ENCODE measurements around the gene L3MBTL2. TPM values are rescaled to one million over a fixed set of nuclear protein-coding genes. Genes with fewer than 3 reads are reported as not detected.

Gene L3MBTL2
- total RNA-seq, 1 experiment from 2014 or later = 24.7 TPM

DNA sequence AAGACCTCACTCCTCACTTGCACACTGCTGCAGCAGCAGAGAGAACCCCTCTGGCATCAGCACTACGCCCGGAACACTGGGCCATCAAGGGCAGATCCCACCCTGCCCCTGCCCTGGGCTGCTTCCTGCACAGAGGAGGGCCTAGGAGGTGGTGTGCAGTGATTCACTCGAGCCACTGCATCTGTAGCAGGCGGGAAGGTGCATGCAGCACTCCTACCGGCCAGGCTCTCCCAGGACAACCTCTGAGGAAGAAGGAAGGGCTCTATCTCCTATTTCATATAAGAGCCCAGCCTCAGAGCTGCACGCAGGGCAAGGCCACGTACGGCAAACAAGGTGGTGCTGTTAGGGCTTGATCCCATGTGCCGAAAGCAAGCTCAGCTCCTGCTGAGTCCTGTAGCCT, 66.7 kb downstream of the L3MBTL2 start:
- no peak overlapping the region for H3K9ac ChIP-seq (ENCODE audit: low read length)
- no TSS peak for BruUV-seq (replicated peaks)
- no peak overlapping the region for H3K4me3 ChIP-seq (replicated peaks in 1 of 2; ENCODE audit: low read depth in 1 of 2, low read length in 2 of 2)
- H3K4me1 ChIP-seq (ENCODE audit: control insufficient read depth in 1 of 2, insufficient read depth in 2 of 2, low read length in 2 of 2) = no peaks in the 10 kb centered on the region
- ChIA-PET POLR2A (no interaction called here), CTCF (no interaction called here), RAD21 (ENCODE audit: low non-redundant PET in 1 of 2, low total read pairs in 2 of 2, uncharacterized antibody in 2 of 2, unreplicated experiment in 2 of 2) (no interaction called here)
- H3K27ac ChIP-seq (ENCODE audit: low read depth, low read length) = no peak overlapping the region; the same call in 1 of the 2 replicates
- intact Hi-C loops (cut with micrococcal nuclease) = no loop called here
- no peaks in the 10 kb centered on the region for H4K20me1 ChIP-seq (ENCODE audit: insufficient read depth)
- H3K36me3 ChIP-seq (ENCODE audit: control insufficient read depth in 1 of 2, insufficient read depth in 2 of 2, low read length in 2 of 2) = peaks cover 50 to 64% of the 10 kb centered on the region in 2 experiments
- no peak overlapping the region for H2AFZ ChIP-seq (ENCODE audit: low read depth, low read length, poor library complexity, severe bottlenecking)
- H3K79me2 ChIP-seq (ENCODE audit: insufficient read depth, low read length) = peaks cover 57% of the 10 kb centered on the region
- no peaks in the 10 kb centered on the region for H3K9me3 ChIP-seq (ENCODE audit: control insufficient read depth in 1 of 2, insufficient read depth in 1 of 2, low read depth in 1 of 2, low read length in 2 of 2)
- ATAC-seq (no peak), DNase-seq (ENCODE audit: low read depth, low spot score) (no peak)
- TF ChIP-seq, protein P1, sequence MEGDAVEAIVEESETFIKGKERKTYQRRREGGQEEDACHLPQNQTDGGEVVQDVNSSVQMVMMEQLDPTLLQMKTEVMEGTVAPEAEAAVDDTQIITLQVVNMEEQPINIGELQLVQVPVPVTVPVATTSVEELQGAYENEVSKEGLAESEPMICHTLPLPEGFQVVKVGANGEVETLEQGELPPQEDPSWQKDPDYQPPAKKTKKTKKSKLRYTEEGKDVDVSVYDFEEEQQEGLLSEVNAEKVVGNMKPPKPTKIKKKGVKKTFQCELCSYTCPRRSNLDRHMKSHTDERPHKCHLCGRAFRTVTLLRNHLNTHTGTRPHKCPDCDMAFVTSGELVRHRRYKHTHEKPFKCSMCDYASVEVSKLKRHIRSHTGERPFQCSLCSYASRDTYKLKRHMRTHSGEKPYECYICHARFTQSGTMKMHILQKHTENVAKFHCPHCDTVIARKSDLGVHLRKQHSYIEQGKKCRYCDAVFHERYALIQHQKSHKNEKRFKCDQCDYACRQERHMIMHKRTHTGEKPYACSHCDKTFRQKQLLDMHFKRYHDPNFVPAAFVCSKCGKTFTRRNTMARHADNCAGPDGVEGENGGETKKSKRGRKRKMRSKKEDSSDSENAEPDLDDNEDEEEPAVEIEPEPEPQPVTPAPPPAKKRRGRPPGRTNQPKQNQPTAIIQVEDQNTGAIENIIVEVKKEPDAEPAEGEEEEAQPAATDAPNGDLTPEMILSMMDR (IDR thresholded peaks at IDR 0.05 in 2 of 3, conservative IDR thresholded peaks at IDR 0.05 in 1 of 3; ENCODE audit: borderline replicate concordance in 1 of 3, insufficient read depth in 1 of 3, low read depth in 2 of 3, low read length in 2 of 3) = no peak
- TF ChIP-seq SP1 (IDR thresholded peaks at IDR 0.05; ENCODE audit: low read depth) (no peak), JUND (IDR thresholded peaks at IDR 0.05) (no peak), SIN3A (IDR thresholded peaks at IDR 0.05; ENCODE audit: low read depth) (no peak), TCF7L2 (IDR thresholded peaks at IDR 0.05; ENCODE audit: borderline replicate concordance, extremely low read depth, insufficient read depth, insufficient read length) (no peak), EZH2 (IDR thresholded peaks at IDR 0.05) (no peak), CBX3 (IDR thresholded peaks at IDR 0.05; ENCODE audit: low read depth) (no peak), ZFX (IDR thresholded peaks at IDR 0.05) (no peak), ELF1 (IDR thresholded peaks at IDR 0.05; ENCODE audit: borderline replicate concordance, low read depth) (no peak)
- TF ChIP-seq, protein P2, sequence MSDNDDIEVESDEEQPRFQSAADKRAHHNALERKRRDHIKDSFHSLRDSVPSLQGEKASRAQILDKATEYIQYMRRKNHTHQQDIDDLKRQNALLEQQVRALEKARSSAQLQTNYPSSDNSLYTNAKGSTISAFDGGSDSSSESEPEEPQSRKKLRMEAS (IDR thresholded peaks at IDR 0.05) = no peak
- H3K9me2 ChIP-seq (ENCODE audit: insufficient read depth) = no peaks in the 10 kb centered on the region
- no peak overlapping the region for H3K4me2 ChIP-seq (ENCODE audit: low read length)
- no peaks in the 10 kb centered on the region for H3K27me3 ChIP-seq (ENCODE audit: insufficient read depth, low read length)

All from HCT116 (cell line).